ENCODE measurements around the gene PDE3A.

Gene PDE3A

GRCh38 chr12:20453756-20454310 lies 85.5 kb downstream of the PDE3A start:
- no peak overlapping the region for H3K18ac ChIP-seq (ENCODE audit: low read length)
- no peak overlapping the region for H4K91ac ChIP-seq (ENCODE audit: low read depth, low read length, poor library complexity)
- H4K8ac ChIP-seq (ENCODE audit: low read depth, low read length): no peak overlapping the region
- no peak overlapping the region for H3K4me2 ChIP-seq (ENCODE audit: insufficient read depth, low read length, poor library complexity, severe bottlenecking)
- H3K9ac ChIP-seq (ENCODE audit: low read depth, low read length, poor library complexity): no peak overlapping the region
- no peak overlapping the region for H2AK5ac ChIP-seq (ENCODE audit: low read depth, low read length)
- H3K23ac ChIP-seq (ENCODE audit: low read depth, low read length, poor library complexity): no peak overlapping the region
- no peak overlapping the region for H3K4ac ChIP-seq (ENCODE audit: low read length)
- H3K4me3 ChIP-seq (ENCODE audit: low read length in 2 of 2): no peak overlapping the region
- no peaks in the 10 kb centered on the region for H3K79me1 ChIP-seq (ENCODE audit: low read depth, low read length)
- no peak overlapping the region for H2BK120ac ChIP-seq (ENCODE audit: low read depth, low read length)
- H3K27ac ChIP-seq (replicated peaks; ENCODE audit: low read length): no peak overlapping the region
- no CpG with 5 or more reads among the region's 6 CpGs for WGBS, 2 donors (ENCODE audit: extremely low coverage in 2 of 2, insufficient read length in 2 of 2, insufficient replicate concordance in 1 of 2)
- no peaks in the 10 kb centered on the region for H3K27me3 ChIP-seq (ENCODE audit: control insufficient read depth in 3 of 3, insufficient read depth in 3 of 3, low read depth in 1 of 3, low read length in 3 of 3)
- H2BK12ac ChIP-seq (ENCODE audit: low read length): no peak overlapping the region
- no peak overlapping the region for H3K14ac ChIP-seq (ENCODE audit: low read length)
- no peaks in the 10 kb centered on the region for H3K36me3 ChIP-seq (replicated peaks in 1 of 2; ENCODE audit: control insufficient read depth in 2 of 2, insufficient read depth in 2 of 2, low read length in 2 of 2)
- DNase-seq (ENCODE audit: low spot score): no peak
- no peak overlapping the region for H2AFZ ChIP-seq (ENCODE audit: low read length)
- H3K9me3 ChIP-seq (replicated peaks in 1 of 2; ENCODE audit: control insufficient read depth in 2 of 2, insufficient read depth in 1 of 2, low read depth in 1 of 2, low read length in 2 of 2): no peaks in the 10 kb centered on the region
- H2BK15ac ChIP-seq (ENCODE audit: low read length): no peak overlapping the region
- H2BK5ac ChIP-seq (ENCODE audit: low read length): no peak overlapping the region
- H3K4me1 ChIP-seq (ENCODE audit: control insufficient read depth in 2 of 2, insufficient read depth in 1 of 2, low read depth in 1 of 2, low read length in 2 of 2): no peaks in the 10 kb centered on the region

- H3K9me3 ChIP-seq (replicated peaks in 1 of 2; ENCODE audit: control insufficient read depth in 2 of 2, insufficient read depth in 1 of 2, low read depth in 1 of 2, low read length in 2 of 2): no peaks in the 10 kb centered on the region
- H3K79me1 ChIP-seq (ENCODE audit: low read depth, low read length): no peaks in the 10 kb centered on the region
- WGBS, 2 donors (ENCODE audit: extremely low coverage in 2 of 2, insufficient read length in 2 of 2, insufficient replicate concordance in 1 of 2): no CpG with 5 or more reads among the region's 4 CpGs
- no peak overlapping the region for H2AFZ ChIP-seq (ENCODE audit: low read length)
- no peak overlapping the region for H3K4me3 ChIP-seq (ENCODE audit: low read length in 2 of 2)
- H4K8ac ChIP-seq (ENCODE audit: low read depth, low read length): no peak overlapping the region
- no peak overlapping the region for H3K4ac ChIP-seq (ENCODE audit: low read length)
- no peak overlapping the region for H4K91ac ChIP-seq (ENCODE audit: low read depth, low read length, poor library complexity)
- H3K9ac ChIP-seq (ENCODE audit: low read depth, low read length, poor library complexity): no peak overlapping the region
- no peak overlapping the region for H2BK15ac ChIP-seq (ENCODE audit: low read length)
- H3K27me3 ChIP-seq (ENCODE audit: control insufficient read depth in 3 of 3, insufficient read depth in 3 of 3, low read depth in 1 of 3, low read length in 3 of 3): no peaks in the 10 kb centered on the region
- no peaks in the 10 kb centered on the region for H3K36me3 ChIP-seq (replicated peaks in 1 of 2; ENCODE audit: control insufficient read depth in 2 of 2, insufficient read depth in 2 of 2, low read length in 2 of 2)
- H3K4me2 ChIP-seq (ENCODE audit: insufficient read depth, low read length, poor library complexity, severe bottlenecking): no peak overlapping the region
- H2AK5ac ChIP-seq (ENCODE audit: low read depth, low read length): no peak overlapping the region
- no peak overlapping the region for H3K23ac ChIP-seq (ENCODE audit: low read depth, low read length, poor library complexity)
- H3K18ac ChIP-seq (ENCODE audit: low read length): no peak overlapping the region
- no peak overlapping the region for H3K14ac ChIP-seq (ENCODE audit: low read length)
- H2BK120ac ChIP-seq (ENCODE audit: low read depth, low read length): no peak overlapping the region
- no peak for DNase-seq (ENCODE audit: low spot score)
- H2BK5ac ChIP-seq (ENCODE audit: low read length): no peak overlapping the region
- H3K4me1 ChIP-seq (ENCODE audit: control insufficient read depth in 2 of 2, insufficient read depth in 1 of 2, low read depth in 1 of 2, low read length in 2 of 2): no peaks in the 10 kb centered on the region
- no peak overlapping the region for H3K27ac ChIP-seq (replicated peaks; ENCODE audit: low read length)
- no peak overlapping the region for H2BK12ac ChIP-seq (ENCODE audit: low read length)
Observed at GRCh38 chr12:20455001-20455706, 86.8 kb downstream of the PDE3A start.

GRCh38 chr12:20457582-20457981 lies 89.2 kb downstream of the PDE3A start:
- H2BK5ac ChIP-seq (ENCODE audit: low read length): no peak overlapping the region
- no peak overlapping the region for H3K4ac ChIP-seq (ENCODE audit: low read length)
- no peak overlapping the region for H3K23ac ChIP-seq (ENCODE audit: low read depth, low read length, poor library complexity)
- DNase-seq (ENCODE audit: low spot score): no peak
- no peak overlapping the region for H2BK12ac ChIP-seq (ENCODE audit: low read length)
- no peak overlapping the region for H2AK5ac ChIP-seq (ENCODE audit: low read depth, low read length)
- no peaks in the 10 kb centered on the region for H3K27me3 ChIP-seq (ENCODE audit: control insufficient read depth in 3 of 3, insufficient read depth in 3 of 3, low read depth in 1 of 3, low read length in 3 of 3)
- no peak overlapping the region for H2BK120ac ChIP-seq (ENCODE audit: low read depth, low read length)
- no peak overlapping the region for H3K4me3 ChIP-seq (ENCODE audit: low read length in 2 of 2)
- H3K4me1 ChIP-seq (ENCODE audit: control insufficient read depth in 2 of 2, insufficient read depth in 1 of 2, low read depth in 1 of 2, low read length in 2 of 2): no peaks in the 10 kb centered on the region
- H3K36me3 ChIP-seq (replicated peaks in 1 of 2; ENCODE audit: control insufficient read depth in 2 of 2, insufficient read depth in 2 of 2, low read length in 2 of 2): no peaks in the 10 kb centered on the region
- no peak overlapping the region for H3K14ac ChIP-seq (ENCODE audit: low read length)
- H4K91ac ChIP-seq (ENCODE audit: low read depth, low read length, poor library complexity): no peak overlapping the region
- no peak overlapping the region for H3K27ac ChIP-seq (replicated peaks; ENCODE audit: low read length)
- no peak overlapping the region for H3K18ac ChIP-seq (ENCODE audit: low read length)
- H2AFZ ChIP-seq (ENCODE audit: low read length): no peak overlapping the region
- no peak overlapping the region for H3K4me2 ChIP-seq (ENCODE audit: insufficient read depth, low read length, poor library complexity, severe bottlenecking)
- H3K79me1 ChIP-seq (ENCODE audit: low read depth, low read length): no peaks in the 10 kb centered on the region
- no peaks in the 10 kb centered on the region for H3K9me3 ChIP-seq (replicated peaks in 1 of 2; ENCODE audit: control insufficient read depth in 2 of 2, insufficient read depth in 1 of 2, low read depth in 1 of 2, low read length in 2 of 2)
- no peak overlapping the region for H2BK15ac ChIP-seq (ENCODE audit: low read length)
- H3K9ac ChIP-seq (ENCODE audit: low read depth, low read length, poor library complexity): no peak overlapping the region
- H4K8ac ChIP-seq (ENCODE audit: low read depth, low read length): no peak overlapping the region
- no CpG with 5 or more reads among the region's 2 CpGs for WGBS, 2 donors (ENCODE audit: extremely low coverage in 2 of 2, insufficient read length in 2 of 2, insufficient replicate concordance in 1 of 2)

- no peaks in the 10 kb centered on the region for H3K36me3 ChIP-seq (replicated peaks in 1 of 2; ENCODE audit: control insufficient read depth in 2 of 2, insufficient read depth in 2 of 2, low read length in 2 of 2)
- no peak overlapping the region for H3K4me3 ChIP-seq (ENCODE audit: low read length in 2 of 2)
- H3K9me3 ChIP-seq (replicated peaks in 1 of 2; ENCODE audit: control insufficient read depth in 2 of 2, insufficient read depth in 1 of 2, low read depth in 1 of 2, low read length in 2 of 2): no peaks in the 10 kb centered on the region
- H3K27me3 ChIP-seq (ENCODE audit: control insufficient read depth in 3 of 3, insufficient read depth in 3 of 3, low read depth in 1 of 3, low read length in 3 of 3): no peaks in the 10 kb centered on the region
- no peak overlapping the region for H2BK120ac ChIP-seq (ENCODE audit: low read depth, low read length)
- DNase-seq (ENCODE audit: low spot score): no peak
- no peaks in the 10 kb centered on the region for H3K4me1 ChIP-seq (ENCODE audit: control insufficient read depth in 2 of 2, insufficient read depth in 1 of 2, low read depth in 1 of 2, low read length in 2 of 2)
- no peak overlapping the region for H3K4ac ChIP-seq (ENCODE audit: low read length)
- WGBS, 2 donors (ENCODE audit: extremely low coverage in 2 of 2, insufficient read length in 2 of 2, insufficient replicate concordance in 1 of 2): no CpG with 5 or more reads among the region's 1 CpG
- H2AFZ ChIP-seq (ENCODE audit: low read length): no peak overlapping the region
- no peak overlapping the region for H3K23ac ChIP-seq (ENCODE audit: low read depth, low read length, poor library complexity)
- no peak overlapping the region for H2BK5ac ChIP-seq (ENCODE audit: low read length)
- no peak overlapping the region for H2BK15ac ChIP-seq (ENCODE audit: low read length)
- H2AK5ac ChIP-seq (ENCODE audit: low read depth, low read length): no peak overlapping the region
- no peak overlapping the region for H3K4me2 ChIP-seq (ENCODE audit: insufficient read depth, low read length, poor library complexity, severe bottlenecking)
- H4K91ac ChIP-seq (ENCODE audit: low read depth, low read length, poor library complexity): no peak overlapping the region
- no peaks in the 10 kb centered on the region for H3K79me1 ChIP-seq (ENCODE audit: low read depth, low read length)
- H3K18ac ChIP-seq (ENCODE audit: low read length): no peak overlapping the region
- no peak overlapping the region for H3K27ac ChIP-seq (replicated peaks; ENCODE audit: low read length)
- H4K8ac ChIP-seq (ENCODE audit: low read depth, low read length): no peak overlapping the region
- H3K14ac ChIP-seq (ENCODE audit: low read length): no peak overlapping the region
- H2BK12ac ChIP-seq (ENCODE audit: low read length): no peak overlapping the region
- H3K9ac ChIP-seq (ENCODE audit: low read depth, low read length, poor library complexity): no peak overlapping the region
Observed at GRCh38 chr12:20458011-20458410, 89.7 kb downstream of the PDE3A start.

All from neuronal stem cell (in vitro differentiated cells).